ENCODE results near the gene SLC49A4. TPM values are rescaled to one million over a fixed set of nuclear protein-coding genes. Genes with fewer than 3 reads are reported as not detected.

The SLC49A4 gene
- polyA plus RNA-seq, 2 of the 4 experiments (the other 2 are of a cell fraction), result 11.1 to 16.2 TPM

DNA sequence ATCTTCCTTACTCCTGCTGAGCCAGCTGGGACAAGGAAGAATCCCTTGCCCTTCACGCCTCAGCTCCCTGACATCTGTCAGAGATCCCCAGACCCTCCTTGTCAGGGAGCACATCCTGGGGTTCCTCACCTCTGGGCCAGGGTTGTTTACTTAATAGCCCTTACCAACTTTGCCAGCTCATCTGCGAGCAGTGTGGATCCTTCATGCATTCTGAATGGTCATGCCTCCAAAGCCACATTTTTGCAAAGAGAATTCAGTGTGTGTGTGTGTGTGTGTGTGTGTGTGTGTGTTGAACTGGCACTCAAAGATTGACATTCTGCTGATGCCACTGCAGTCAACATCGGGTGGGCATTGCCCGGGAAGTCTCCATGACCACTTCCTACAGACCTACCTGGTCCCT is 112.6 kb downstream of the SLC49A4 start:
- Histone ChIP-seq H3K27ac (no peak overlapping the region), H3K4me2 (no peak overlapping the region), H3K4me1 (peaks cover under 1% of the 10 kb centered on the region; the same call in 1 of the 3 replicates), H3K4me3 (no peak overlapping the region), H3K9me3 (peaks cover 10% of the 10 kb centered on the region; the same call in 1 of the 3 replicates)
- no peak for TF ChIP-seq TP53 (CRISPR knock-in tag; IDR thresholded peaks at IDR 0.05)
- TF ChIP-seq PHF8 (IDR thresholded peaks at IDR 0.05; ENCODE audit: borderline replicate concordance, low read depth), result no peak
- TF ChIP-seq RARB (CRISPR knock-in tag; IDR thresholded peaks at IDR 0.05), result no peak
- no peak for TF ChIP-seq REST (IDR thresholded peaks at IDR 0.05)
- TF ChIP-seq FOSB (CRISPR knock-in tag; IDR thresholded peaks at IDR 0.05), result no peak
- no peak for TF ChIP-seq SREBF2 (IDR thresholded peaks at IDR 0.05)
- FAIRE-seq (no peak), ATAC-seq (no peak), DNase-seq (ENCODE audit: low read depth in 1 of 2, low spot score in 1 of 2) (no peak)
- WGBS (ENCODE audit: missing lambda C conversion rate), result 69% methylated on average over 4 of the region's 4 CpGs
- POLR2A ChIA-PET, result no interaction called here
- CTCF ChIA-PET, result interaction anchor here (0.6 to 1.7 kb wide), 2 partner anchors 35 to 44 kb away, joined by 3 to 6 read pairs; no protein-coding TSS in a partner anchor

DNA sequence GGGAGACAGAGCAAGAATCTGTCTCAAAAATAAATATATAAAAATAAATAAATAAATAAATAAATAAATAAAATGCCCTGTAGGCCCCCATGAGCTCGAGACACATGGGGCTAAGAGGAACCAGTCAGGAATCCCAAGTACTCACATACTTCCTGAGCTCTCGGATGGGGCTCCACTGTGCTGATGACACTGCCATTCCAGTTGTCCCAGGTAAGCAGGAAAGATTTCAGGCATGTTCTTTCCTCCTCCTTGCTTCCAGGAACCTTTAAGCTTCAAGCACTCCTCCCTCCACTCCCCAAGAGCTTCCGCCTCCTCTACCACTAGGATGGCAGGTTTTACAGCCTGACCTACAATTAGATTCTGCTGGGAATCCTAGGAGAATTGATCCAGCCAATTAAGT is 113.4 kb downstream of the SLC49A4 start:
- Histone ChIP-seq H3K9me3 (peaks cover 10% of the 10 kb centered on the region; the same call in 1 of the 3 replicates), H3K27ac (no peak overlapping the region), H3K4me2 (no peak overlapping the region), H3K4me3 (no peak overlapping the region), H3K4me1 (no peaks in the 10 kb centered on the region)
- ChIA-PET POLR2A (no interaction called here), CTCF (interaction anchor here (1.1 kb wide), 1 partner anchor 540 kb away, joined by 4 read pairs; the partner anchor contains the start of gene ADCY5)
- TF ChIP-seq USF2 (IDR thresholded peaks at IDR 0.05) (no peak), ATOH8 (CRISPR knock-in tag; IDR thresholded peaks at IDR 0.05; ENCODE audit: low read depth) (no peak), HOXB5 (CRISPR knock-in tag; IDR thresholded peaks at IDR 0.05) (no peak), NFE2L2 (conservative IDR thresholded peaks at IDR 0.05; ENCODE audit: low read length) (no peak), ELK1 (IDR thresholded peaks at IDR 0.05; ENCODE audit: low read depth, low read length) (no peak), HOXB13 (CRISPR knock-in tag; IDR thresholded peaks at IDR 0.05; ENCODE audit: low read depth) (no peak), JUNB (IDR thresholded peaks at IDR 0.05) (no peak), EP300 (IDR thresholded peaks at IDR 0.05) (no peak), HOXA7 (CRISPR knock-in tag; IDR thresholded peaks at IDR 0.05) (no peak), KDM5A (IDR thresholded peaks at IDR 0.05) (no peak), MAFK (IDR thresholded peaks at IDR 0.05; ENCODE audit: partially characterized antibody) (no peak), ZSCAN20 (CRISPR knock-in tag; IDR thresholded peaks at IDR 0.05) (no peak), BCL3 (IDR thresholded peaks at IDR 0.05) (no peak), FOSL2 (IDR thresholded peaks at IDR 0.05) (no peak), FOSL2 (CRISPR knock-in tag; IDR thresholded peaks at IDR 0.05) (no peak), TFCP2L1 (CRISPR knock-in tag; IDR thresholded peaks at IDR 0.05) (no peak), MYC (IDR thresholded peaks at IDR 0.05; ENCODE audit: borderline replicate concordance, low read length) (no peak)
- DNase-seq (ENCODE audit: low read depth in 1 of 2, low spot score in 1 of 2) (no peak), ATAC-seq (no peak), FAIRE-seq (no peak)
- WGBS (ENCODE audit: missing lambda C conversion rate), result 41% methylated on average over 3 of the region's 3 CpGs

Data from A549 (cell line).